H9 (cell line): Measurements from ENCODE around the gene EXOC6. TPM values are rescaled to one million over a fixed set of nuclear protein-coding genes. Genes with fewer than 3 reads are reported as not detected.

Source experiments
- DNase-seq: peaks from one replicate; pipeline ENCODE4 v3.0.0-alpha.2; 2017
- H2AFZ ChIP-seq: one replicate; pipeline ENCODE4 v1.6.1; 2013; ENCODE audit warnings: mild to moderate bottlenecking, low read length, control low read depth, moderate library complexity
- H2AK5ac ChIP-seq: 2 replicates; pipeline ENCODE4 v1.6.1; 2013; ENCODE audit warnings: low read length, control low read depth, mixed read lengths; ENCODE audit not compliant: insufficient read length
- H2BK120ac ChIP-seq: one replicate; pipeline ENCODE4 v1.6.1; 2013; ENCODE audit warnings: low read depth, mild to moderate bottlenecking, low read length, control low read depth, inconsistent platforms; ENCODE audit not compliant: poor library complexity, severe bottlenecking
- H2BK12ac ChIP-seq: 2 replicates; pipeline ENCODE4 v1.6.1; 2013; ENCODE audit warnings: low read length, control low read depth, mixed read lengths, low read depth; ENCODE audit not compliant: insufficient read length
- H2BK15ac ChIP-seq: 2 replicates; pipeline ENCODE4 v1.6.1; 2013; ENCODE audit warnings: low read depth, low read length, control low read depth
- H2BK20ac ChIP-seq: one replicate; pipeline ENCODE4 v1.6.1; 2013; ENCODE audit warnings: low read depth, mild to moderate bottlenecking, low read length, control low read depth, inconsistent platforms; ENCODE audit not compliant: poor library complexity, severe bottlenecking
- H2BK5ac ChIP-seq: 2 replicates; pipeline ENCODE4 v1.6.1; 2013; ENCODE audit warnings: low read length, control low read depth, mixed read lengths; ENCODE audit not compliant: insufficient read length
- H3K14ac ChIP-seq: 2 replicates; pipeline ENCODE4 v1.6.1; 2013; ENCODE audit warnings: low read length, control low read depth; ENCODE audit not compliant: insufficient read depth
- H3K18ac ChIP-seq: 2 replicates; pipeline ENCODE4 v1.6.1; 2013; ENCODE audit warnings: low read depth, mild to moderate bottlenecking, mixed read lengths, low read length, control low read depth; ENCODE audit not compliant: insufficient read length
- H3K23ac ChIP-seq: 2 replicates; pipeline ENCODE4 v1.6.1; 2013; ENCODE audit warnings: low read length, control low read depth, mixed read lengths, low read depth; ENCODE audit not compliant: insufficient read length
- H3K23me2 ChIP-seq: 2 replicates; pipeline ENCODE4 v1.6.1; 2013; ENCODE audit warnings: low read depth, mild to moderate bottlenecking, mixed read lengths, low read length, control low read depth; ENCODE audit not compliant: insufficient read length, poor library complexity, severe bottlenecking
- H3K27ac ChIP-seq: 2 replicates; pipeline ENCODE4 v1.5.1; 2013; ENCODE audit warnings: low read length, control low read depth, mixed read lengths, low read depth; ENCODE audit not compliant: insufficient read length
- H3K27me3 ChIP-seq: 2 replicates; pipeline ENCODE4 v1.6.1; 2013; ENCODE audit warnings: low read length, control low read depth, inconsistent platforms; ENCODE audit not compliant: insufficient read depth
- H3K4ac ChIP-seq: 2 replicates; pipeline ENCODE4 v1.6.1; 2013; ENCODE audit warnings: low read depth, mild to moderate bottlenecking, control low read depth, inconsistent platforms, low read length, moderate library complexity
- H3K4me1 ChIP-seq: 2 replicates; pipeline ENCODE4 v1.6.1; 2013; ENCODE audit warnings: low read length, control low read depth, inconsistent platforms; ENCODE audit not compliant: insufficient read depth
- H3K4me2 ChIP-seq: 2 replicates; pipeline ENCODE4 v1.6.1; 2013; ENCODE audit warnings: low read length, control low read depth, mixed read lengths; ENCODE audit not compliant: insufficient read length, insufficient read depth
- H3K56ac ChIP-seq: 2 replicates; pipeline ENCODE4 v1.6.1; 2013; ENCODE audit warnings: low read depth, mild to moderate bottlenecking, mixed read lengths, low read length, control low read depth; ENCODE audit not compliant: insufficient read length
- H3K79me1 ChIP-seq: 2 replicates; pipeline ENCODE4 v1.6.1; 2013; ENCODE audit warnings: low read depth, mild to moderate bottlenecking, moderate library complexity, low read length, control low read depth, inconsistent platforms; ENCODE audit not compliant: insufficient read depth, poor library complexity, severe bottlenecking
- H3K79me2 ChIP-seq: 2 replicates; pipeline ENCODE4 v1.6.1; 2013; ENCODE audit warnings: low read length, control low read depth, inconsistent platforms; ENCODE audit not compliant: insufficient read depth
- H3K9ac ChIP-seq: 2 replicates; pipeline ENCODE4 v1.6.1; 2013; ENCODE audit warnings: low read length, control low read depth, mixed read lengths; ENCODE audit not compliant: insufficient read length; ENCODE audit errors: extremely low read depth
- H3K9me3 ChIP-seq: one replicate; pipeline ENCODE4 v1.6.1; 2013; ENCODE audit warnings: low read depth, low read length, inconsistent platforms; ENCODE audit not compliant: control insufficient read depth
- H3T11ph ChIP-seq: one replicate; pipeline ENCODE4 v1.6.1; 2013; ENCODE audit warnings: mild to moderate bottlenecking, low read length, control low read depth, inconsistent platforms
- H4K20me1 ChIP-seq: one replicate; pipeline ENCODE4 v1.6.1; 2013; ENCODE audit not compliant: control insufficient read depth, insufficient read length, insufficient read depth
- H4K5ac ChIP-seq: 2 replicates; pipeline ENCODE4 v1.6.1; 2013; ENCODE audit warnings: low read depth, mild to moderate bottlenecking, mixed read lengths, low read length, control low read depth; ENCODE audit not compliant: insufficient read length
- H4K8ac ChIP-seq: replicated peaks from 2 replicates; pipeline ENCODE4 v1.6.1; 2013; ENCODE audit warnings: low read length, control low read depth, mixed read lengths, low read depth; ENCODE audit not compliant: insufficient read length
- H4K91ac ChIP-seq: 2 replicates; pipeline ENCODE4 v1.6.1; 2013; ENCODE audit warnings: low read depth, mild to moderate bottlenecking, moderate library complexity, mixed read lengths, low read length, control low read depth; ENCODE audit not compliant: insufficient read length
- H3K27ac Mint-ChIP-seq, 3 experiments: 2 replicates in 2 of 3; 3 replicates in 1 of 3; pipeline ENCODE4 v1.8.0; 2020 to 2021; ENCODE audit warnings: mixed read lengths in 3 of 3, mild to moderate bottlenecking in 1 of 3, moderate library complexity in 1 of 3
- H3K27me3 Mint-ChIP-seq: 2 replicates; pipeline ENCODE4 v1.8.0; 2021; ENCODE audit warnings: low read depth, mild to moderate bottlenecking, moderate library complexity, mixed read lengths
- H3K36me3 Mint-ChIP-seq, 3 experiments: 2 replicates in 2 of 3; 3 replicates in 1 of 3; pipeline ENCODE4 v1.8.0; 2020 to 2021; ENCODE audit warnings: low read depth in 3 of 3, mixed read lengths in 3 of 3; ENCODE audit not compliant: insufficient read depth in 1 of 3
- H3K4me1 Mint-ChIP-seq, 2 experiments: 2 replicates each; pipeline ENCODE4 v1.8.0; 2020; ENCODE audit warnings: mixed read lengths in 2 of 2
- H3K4me3 Mint-ChIP-seq, 2 experiments: 2 replicates in 1 of 2; 3 replicates in 1 of 2; pipeline ENCODE4 v1.8.0; 2020 to 2021; ENCODE audit warnings: mild to moderate bottlenecking in 2 of 2, mixed read lengths in 2 of 2, moderate library complexity in 1 of 2
- H3K9me3 Mint-ChIP-seq, 2 experiments: 2 replicates in 1 of 2; 3 replicates in 1 of 2; pipeline ENCODE4 v1.8.0; 2020; ENCODE audit warnings: mild to moderate bottlenecking in 2 of 2, mixed read lengths in 2 of 2, moderate library complexity in 1 of 2
- WGBS: extraction: QIAGEN DNeasy Blood & Tissue Kit; methylation state at CpG from one replicate; pipeline ENCODE4 v1.1.7; 2013; ENCODE audit warnings: missing lambda C conversion rate, low lambda C conversion rate, mixed read lengths; ENCODE audit not compliant: insufficient read length; ENCODE audit errors: extremely low coverage; 5-methylcytosine and 5-hydroxymethylcytosine counted together
- total RNA-seq: library from RNA; stranded (reverse); gene quantifications from 2 replicates; pipeline ENCODE4 v1.2.1, GENCODE V29; 2021
- TF ChIP-seq, protein P1 (sequence below): fragments of 200-600 bp; sonication (generic); conservative IDR thresholded peaks from 3 replicates; pipeline ENCODE4 v1.8.0; 2021; ENCODE audit warnings: antibody characterized with exemption, mild to moderate bottlenecking

The EXOC6 gene
- total RNA-seq, 1 experiment from 2014 or later, result 9.0 TPM

- H3K4me1 Mint-ChIP-seq, result peaks cover 14 to 25% of the 10 kb centered on the region in 2 experiments
- no peak overlapping the region for H2AK5ac ChIP-seq
- no peaks in the 10 kb centered on the region for H3K79me1 ChIP-seq
- H4K20me1 ChIP-seq, result no peaks in the 10 kb centered on the region
- H3K4me3 Mint-ChIP-seq, result no peak overlapping the region
- no peak overlapping the region for H2BK5ac ChIP-seq
- no peak overlapping the region for H4K8ac ChIP-seq
- H3K23me2 ChIP-seq, result no peaks in the 10 kb centered on the region
- H3K4me2 ChIP-seq, result no peak overlapping the region
- no peaks in the 10 kb centered on the region for H3K27me3 ChIP-seq
- DNase-seq, result no peak
- no peak overlapping the region for H4K5ac ChIP-seq
- no peaks in the 10 kb centered on the region; the same call in 1 of the 2 replicates for H3K4me1 ChIP-seq
- no peaks in the 10 kb centered on the region for H3K9me3 Mint-ChIP-seq
- H3K4ac ChIP-seq, result no peak overlapping the region
- H3T11ph ChIP-seq, result no peak overlapping the region
- H3K27me3 Mint-ChIP-seq, result no peaks in the 10 kb centered on the region
- no peak overlapping the region for H2BK20ac ChIP-seq
- no peak overlapping the region for H4K91ac ChIP-seq
- H3K18ac ChIP-seq, result no peak overlapping the region
- no CpG with 5 or more reads among the region's 1 CpG for WGBS
- no peak overlapping the region for H2BK120ac ChIP-seq
- H3K56ac ChIP-seq, result no peak overlapping the region
- H3K27ac ChIP-seq, result no peak overlapping the region
- H3K23ac ChIP-seq, result no peak overlapping the region
- TF ChIP-seq, protein P1, sequence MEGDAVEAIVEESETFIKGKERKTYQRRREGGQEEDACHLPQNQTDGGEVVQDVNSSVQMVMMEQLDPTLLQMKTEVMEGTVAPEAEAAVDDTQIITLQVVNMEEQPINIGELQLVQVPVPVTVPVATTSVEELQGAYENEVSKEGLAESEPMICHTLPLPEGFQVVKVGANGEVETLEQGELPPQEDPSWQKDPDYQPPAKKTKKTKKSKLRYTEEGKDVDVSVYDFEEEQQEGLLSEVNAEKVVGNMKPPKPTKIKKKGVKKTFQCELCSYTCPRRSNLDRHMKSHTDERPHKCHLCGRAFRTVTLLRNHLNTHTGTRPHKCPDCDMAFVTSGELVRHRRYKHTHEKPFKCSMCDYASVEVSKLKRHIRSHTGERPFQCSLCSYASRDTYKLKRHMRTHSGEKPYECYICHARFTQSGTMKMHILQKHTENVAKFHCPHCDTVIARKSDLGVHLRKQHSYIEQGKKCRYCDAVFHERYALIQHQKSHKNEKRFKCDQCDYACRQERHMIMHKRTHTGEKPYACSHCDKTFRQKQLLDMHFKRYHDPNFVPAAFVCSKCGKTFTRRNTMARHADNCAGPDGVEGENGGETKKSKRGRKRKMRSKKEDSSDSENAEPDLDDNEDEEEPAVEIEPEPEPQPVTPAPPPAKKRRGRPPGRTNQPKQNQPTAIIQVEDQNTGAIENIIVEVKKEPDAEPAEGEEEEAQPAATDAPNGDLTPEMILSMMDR, result no peak
- H3K36me3 Mint-ChIP-seq, result no peaks in the 10 kb centered on the region
- H2BK12ac ChIP-seq, result no peak overlapping the region
- no peak overlapping the region for H3K27ac Mint-ChIP-seq
- no peaks in the 10 kb centered on the region for H3K79me2 ChIP-seq
- no peak overlapping the region for H2AFZ ChIP-seq
- H3K9me3 ChIP-seq, result no peaks in the 10 kb centered on the region
- no peak overlapping the region for H3K14ac ChIP-seq
- no peak overlapping the region for H2BK15ac ChIP-seq
- H3K9ac ChIP-seq, result no peak overlapping the region
Measured at GRCh38 chr10:92989250-92989649, 140.9 kb downstream of the EXOC6 start.
